ENCODE data around the gene CAMSAP2.

Gene CAMSAP2

GRCh38 chr1:200727257-200727656 lies 11.4 kb upstream of the CAMSAP2 start:
- TF ChIP-seq REST (IDR thresholded peaks at IDR 0.05; ENCODE audit: low read depth) (no peak), RAD21 (IDR thresholded peaks at IDR 0.05; ENCODE audit: low read depth) (no peak), USF1 (IDR thresholded peaks at IDR 0.05) (no peak), YY1 (IDR thresholded peaks at IDR 0.05; ENCODE audit: low read depth) (no peak), FOXM1 (IDR thresholded peaks at IDR 0.05; ENCODE audit: borderline replicate concordance, low read depth) (no peak), TAF1 (IDR thresholded peaks at IDR 0.05; ENCODE audit: low read depth) (no peak), EP300 (IDR thresholded peaks at IDR 0.05; ENCODE audit: borderline replicate concordance) (no peak), NFIC (IDR thresholded peaks at IDR 0.05) (no peak), EGR1 (IDR thresholded peaks at IDR 0.05) (no peak), CREB1 (IDR thresholded peaks at IDR 0.05; ENCODE audit: low read depth) (no peak)

GRCh38 chr1:200729863-200730262 lies 8.8 kb upstream of the CAMSAP2 start:
- TF ChIP-seq EGR1 (IDR thresholded peaks at IDR 0.05) (no peak), CREB1 (IDR thresholded peaks at IDR 0.05; ENCODE audit: low read depth) (no peak), YY1 (IDR thresholded peaks at IDR 0.05; ENCODE audit: low read depth) (no peak), FOXM1 (IDR thresholded peaks at IDR 0.05; ENCODE audit: borderline replicate concordance, low read depth) (no peak), TAF1 (IDR thresholded peaks at IDR 0.05; ENCODE audit: low read depth) (no peak), REST (IDR thresholded peaks at IDR 0.05; ENCODE audit: low read depth) (no peak), TCF12 (IDR thresholded peaks at IDR 0.05; ENCODE audit: low read depth) (no peak), RAD21 (IDR thresholded peaks at IDR 0.05; ENCODE audit: low read depth) (no peak), ZBTB7A (IDR thresholded peaks at IDR 0.05; ENCODE audit: low read depth) (no peak)

- TF ChIP-seq CREB1 (IDR thresholded peaks at IDR 0.05; ENCODE audit: low read depth): no peak
Measured at GRCh38 chr1:200731654-200732332, 6.9 kb upstream of the CAMSAP2 start.

- TF ChIP-seq EGR1 (IDR thresholded peaks at IDR 0.05) (no peak), TCF12 (IDR thresholded peaks at IDR 0.05; ENCODE audit: low read depth) (no peak), MAX (IDR thresholded peaks at IDR 0.05) (no peak), TAF1 (IDR thresholded peaks at IDR 0.05; ENCODE audit: low read depth) (no peak), YY1 (IDR thresholded peaks at IDR 0.05; ENCODE audit: low read depth) (no peak), CREB1 (IDR thresholded peaks at IDR 0.05; ENCODE audit: low read depth) (no peak), EP300 (IDR thresholded peaks at IDR 0.05; ENCODE audit: borderline replicate concordance) (no peak), NFIC (IDR thresholded peaks at IDR 0.05) (no peak), FOXM1 (IDR thresholded peaks at IDR 0.05; ENCODE audit: borderline replicate concordance, low read depth) (no peak), USF1 (IDR thresholded peaks at IDR 0.05) (no peak), ZBTB7A (IDR thresholded peaks at IDR 0.05; ENCODE audit: low read depth) (no peak), CEBPB (IDR thresholded peaks at IDR 0.05) (no peak), TEAD4 (IDR thresholded peaks at IDR 0.05) (no peak)
Measured at GRCh38 chr1:200732438-200732837, 6.3 kb upstream of the CAMSAP2 start.

GRCh38 chr1:200733907-200734306 lies 4.8 kb upstream of the CAMSAP2 start:
- TF ChIP-seq REST (IDR thresholded peaks at IDR 0.05; ENCODE audit: low read depth): no peak
- 0 out of 2 replicates have a peak, but pooled peaks have one; percentile 55 for TF ChIP-seq TEAD4 (IDR thresholded peaks at IDR 0.05)
- peak; percentile 28; the same call in 1 of the 2 replicates for TF ChIP-seq MAX (IDR thresholded peaks at IDR 0.05)
- TF ChIP-seq FOXM1 (IDR thresholded peaks at IDR 0.05; ENCODE audit: borderline replicate concordance, low read depth): no peak

Measured in Ishikawa (cell line).